SK-N-SH treated with all-trans-retinoic acid at 6 μM for 48 hours (cell line): Measurements from ENCODE around the gene HDAC11.

ENCODE experiments used
- ATAC-seq: fragments of 200-7000 bp; cut with Tn5 transposase; 3 replicates; pipeline ENCODE4 v1.9.1; 2020; ENCODE audit warnings: mild to moderate bottlenecking, moderate library complexity
- ARNTL ChIP-seq: fragments of 450-650 bp; formaldehyde crosslinking; IDR thresholded peaks from 2 replicates; pipeline ENCODE4 v1.5.0; 2020; ENCODE audit warnings: low read depth, mild to moderate bottlenecking, moderate library complexity, borderline replicate concordance
- BACH2 ChIP-seq: fragments of 250-450 bp; sonication (Bioruptor Pico); IDR thresholded peaks from 2 replicates; pipeline ENCODE4 v1.9.0; 2021; ENCODE audit warnings: mild to moderate bottlenecking, borderline replicate concordance
- CREB5 ChIP-seq: fragments of 250-450 bp; sonication (Bioruptor Pico); IDR thresholded peaks from 2 replicates; pipeline ENCODE4 v1.5.1; 2020; ENCODE audit warnings: low read depth, mild to moderate bottlenecking, moderate library complexity
- CSDC2 ChIP-seq: fragments of 250-450 bp; sonication (Bioruptor Pico); IDR thresholded peaks from 2 replicates; pipeline ENCODE4 v1.5.0; 2020; ENCODE audit warnings: mild to moderate bottlenecking, moderate library complexity
- CSRNP3 ChIP-seq: fragments of 250-450 bp; sonication (Bioruptor Pico); IDR thresholded peaks from 2 replicates; pipeline ENCODE4 v1.5.1; 2021; ENCODE audit warnings: mild to moderate bottlenecking, moderate library complexity
- ESRRG ChIP-seq: fragments of 250-450 bp; sonication (Bioruptor Pico); IDR thresholded peaks from 2 replicates; pipeline ENCODE4 v1.6.1; 2021; ENCODE audit warnings: mild to moderate bottlenecking
- GLIS3 ChIP-seq: fragments of 250-450 bp; sonication (Bioruptor Pico); IDR thresholded peaks from 2 replicates; pipeline ENCODE4 v1.5.0; 2020; ENCODE audit warnings: mild to moderate bottlenecking, moderate library complexity
- ISL1 ChIP-seq: fragments of 250-450 bp; sonication (Bioruptor Pico); IDR thresholded peaks from 2 replicates; pipeline ENCODE4 v2.1.2; 2022; ENCODE audit warnings: mild to moderate bottlenecking, moderate library complexity
- OSR1 ChIP-seq: fragments of 250-450 bp; sonication (Bioruptor Pico); IDR thresholded peaks from 2 replicates; pipeline ENCODE4 v1.8.0; 2022; ENCODE audit warnings: moderate library complexity, mild to moderate bottlenecking, inconsistent platforms
- POU6F1 ChIP-seq: fragments of 250-450 bp; sonication (Bioruptor Pico); IDR thresholded peaks from 2 replicates; pipeline ENCODE4 v1.8.0; 2021; ENCODE audit warnings: low read depth, mild to moderate bottlenecking, moderate library complexity, borderline replicate concordance
- PPARA ChIP-seq: fragments of 250-450 bp; sonication (Bioruptor Pico); IDR thresholded peaks from 2 replicates; pipeline ENCODE4 v1.5.0; 2020; ENCODE audit warnings: mild to moderate bottlenecking, borderline replicate concordance
- SNAI2 ChIP-seq: fragments of 250-450 bp; sonication (Bioruptor Pico); IDR thresholded peaks from 2 replicates; pipeline ENCODE4 v1.5.0; 2020; ENCODE audit warnings: mild to moderate bottlenecking, moderate library complexity
- TCF4 ChIP-seq: fragments of 250-450 bp; sonication (Bioruptor Pico); IDR thresholded peaks from 2 replicates; pipeline ENCODE4 v1.8.0; 2021; ENCODE audit warnings: mild to moderate bottlenecking, moderate library complexity, borderline replicate concordance
- TOX ChIP-seq: fragments of 250-450 bp; sonication (Bioruptor Pico); IDR thresholded peaks from 2 replicates; pipeline ENCODE4 v1.8.0; 2021; ENCODE audit warnings: mild to moderate bottlenecking, moderate library complexity, borderline replicate concordance
- TSHZ2 ChIP-seq: fragments of 250-450 bp; sonication (Bioruptor Pico); IDR thresholded peaks from 2 replicates; pipeline ENCODE4 v1.5.0; 2020; ENCODE audit warnings: mild to moderate bottlenecking, moderate library complexity
- ZC3H10 ChIP-seq: fragments of 250-450 bp; sonication (Bioruptor Pico); IDR thresholded peaks from 2 replicates; pipeline ENCODE4 v1.5.1; 2021; ENCODE audit warnings: mild to moderate bottlenecking, moderate library complexity
- ZFP3 ChIP-seq: fragments of 250-450 bp; sonication (Bioruptor Pico); IDR thresholded peaks from 2 replicates; pipeline ENCODE4 v1.5.0; 2020; ENCODE audit warnings: mild to moderate bottlenecking, moderate library complexity
- ZFP30 ChIP-seq: fragments of 450-650 bp; formaldehyde crosslinking; IDR thresholded peaks from 2 replicates; pipeline ENCODE4 v1.5.0; 2022; ENCODE audit warnings: mild to moderate bottlenecking, moderate library complexity
- ZNF565 ChIP-seq: fragments of 450-650 bp; formaldehyde crosslinking; conservative IDR thresholded peaks from 2 replicates; pipeline ENCODE4 v1.5.0; 2020; ENCODE audit warnings: low read depth, mild to moderate bottlenecking, moderate library complexity
- ZNF70 ChIP-seq: fragments of 450-650 bp; formaldehyde crosslinking; IDR thresholded peaks from 2 replicates; pipeline ENCODE4 v1.5.0; 2020; ENCODE audit warnings: mild to moderate bottlenecking, moderate library complexity
- ZNF8 ChIP-seq: fragments of 450-650 bp; formaldehyde crosslinking; IDR thresholded peaks from 2 replicates; pipeline ENCODE4 v1.5.0; 2020; ENCODE audit warnings: mild to moderate bottlenecking, moderate library complexity

The HDAC11 gene

GRCh38 chr3:13509816-13510192, 29.7 kb downstream of the HDAC11 start:
- TF ChIP-seq TCF4 (CRISPR knock-in tag) (no peak), ARNTL (CRISPR knock-in tag) (no peak), OSR1 (no peak), ZFP3 (CRISPR knock-in tag) (no peak), ESRRG (no peak), GLIS3 (no peak), CREB5 (CRISPR knock-in tag) (no peak), ZC3H10 (CRISPR knock-in tag) (no peak)
- ATAC-seq: no peak

- TF ChIP-seq TCF4 (CRISPR knock-in tag): no peak
- TF ChIP-seq CREB5 (CRISPR knock-in tag): no peak
- TF ChIP-seq TSHZ2 (CRISPR knock-in tag): no peak
- no peak for TF ChIP-seq ARNTL (CRISPR knock-in tag)
- no peak for TF ChIP-seq CSDC2
- TF ChIP-seq OSR1: no peak
- TF ChIP-seq ZFP30 (CRISPR knock-in tag): no peak
- TF ChIP-seq ZFP3 (CRISPR knock-in tag): no peak
- TF ChIP-seq TOX (CRISPR knock-in tag): no peak
- TF ChIP-seq, all 23 proteins: peak for 0
- no peak for ATAC-seq
These were observed 32.3 kb downstream of the HDAC11 start for GRCh38 chr3:13512451-13512850.

GRCh38 chr3:13513051-13513912, 33.2 kb downstream of the HDAC11 start:
- TF ChIP-seq ISL1 (CRISPR knock-in tag): no peak
- no peak for TF ChIP-seq CREB5 (CRISPR knock-in tag)
- no peak for TF ChIP-seq TSHZ2 (CRISPR knock-in tag)
- no peak for TF ChIP-seq SNAI2
- no peak for TF ChIP-seq TOX (CRISPR knock-in tag)
- no peak for TF ChIP-seq CSRNP3
- TF ChIP-seq POU6F1 (CRISPR knock-in tag): no peak
- TF ChIP-seq ZNF565 (CRISPR knock-in tag): no peak
- no peak for TF ChIP-seq ARNTL (CRISPR knock-in tag)
- no peak for TF ChIP-seq ZNF70 (CRISPR knock-in tag)
- no peak for TF ChIP-seq ZFP30 (CRISPR knock-in tag)
- TF ChIP-seq OSR1: no peak
- no peak for TF ChIP-seq PPARA (CRISPR knock-in tag)
- no peak for TF ChIP-seq ESRRG
- TF ChIP-seq TCF4 (CRISPR knock-in tag): no peak; the same call in 1 of the 2 replicates
- no peak for TF ChIP-seq ZFP3 (CRISPR knock-in tag)
- no peak for TF ChIP-seq BACH2
- TF ChIP-seq ZNF8: no peak
- TF ChIP-seq ZC3H10 (CRISPR knock-in tag): no peak
- TF ChIP-seq, all 23 proteins: peak for 0
- peak; percentile 49 for ATAC-seq
